ENCODE results near the gene JAKMIP1. TPM values are rescaled to one million over a fixed set of nuclear protein-coding genes. Genes with fewer than 3 reads are reported as not detected.

Gene JAKMIP1
- total RNA-seq, 3 donors from 2014 or later = 0.66 to 0.88 (median 0.80) TPM

DNA sequence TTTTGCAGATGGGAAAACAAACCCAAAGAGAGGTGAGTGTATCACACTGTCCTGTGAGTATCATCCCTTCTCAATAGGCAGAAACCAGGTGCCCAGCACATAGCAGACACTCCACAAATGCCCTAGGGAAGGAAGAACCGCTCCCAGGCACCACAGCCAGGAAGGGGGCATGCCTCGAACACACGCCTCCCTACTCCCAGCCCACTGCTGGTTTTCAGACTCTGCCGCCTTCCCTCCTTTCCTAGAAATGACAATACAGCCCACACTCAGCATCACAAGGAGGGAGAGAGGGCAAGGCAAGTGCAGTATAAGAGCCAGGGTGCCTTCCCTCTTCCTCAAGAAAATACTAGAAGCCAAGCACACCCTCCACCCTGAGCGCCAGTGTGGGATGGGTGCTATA is 16.2 kb downstream of the JAKMIP1 start:
- intact Hi-C loops (cut with DNase I; ENCODE audit: low total_unique reads) = no loop called here
- no peak for DNase-seq (ENCODE audit: low spot score in 2 of 2)
- H3K36me3 ChIP-seq = no peaks in the 10 kb centered on the region
- no peaks in the 10 kb centered on the region for H3K4me1 ChIP-seq
- TF ChIP-seq POLR2AphosphoS5 (IDR thresholded peaks at IDR 0.05) (no peak), POLR2A (IDR thresholded peaks at IDR 0.05) (no peak)
- TF ChIP-seq, protein P1, sequence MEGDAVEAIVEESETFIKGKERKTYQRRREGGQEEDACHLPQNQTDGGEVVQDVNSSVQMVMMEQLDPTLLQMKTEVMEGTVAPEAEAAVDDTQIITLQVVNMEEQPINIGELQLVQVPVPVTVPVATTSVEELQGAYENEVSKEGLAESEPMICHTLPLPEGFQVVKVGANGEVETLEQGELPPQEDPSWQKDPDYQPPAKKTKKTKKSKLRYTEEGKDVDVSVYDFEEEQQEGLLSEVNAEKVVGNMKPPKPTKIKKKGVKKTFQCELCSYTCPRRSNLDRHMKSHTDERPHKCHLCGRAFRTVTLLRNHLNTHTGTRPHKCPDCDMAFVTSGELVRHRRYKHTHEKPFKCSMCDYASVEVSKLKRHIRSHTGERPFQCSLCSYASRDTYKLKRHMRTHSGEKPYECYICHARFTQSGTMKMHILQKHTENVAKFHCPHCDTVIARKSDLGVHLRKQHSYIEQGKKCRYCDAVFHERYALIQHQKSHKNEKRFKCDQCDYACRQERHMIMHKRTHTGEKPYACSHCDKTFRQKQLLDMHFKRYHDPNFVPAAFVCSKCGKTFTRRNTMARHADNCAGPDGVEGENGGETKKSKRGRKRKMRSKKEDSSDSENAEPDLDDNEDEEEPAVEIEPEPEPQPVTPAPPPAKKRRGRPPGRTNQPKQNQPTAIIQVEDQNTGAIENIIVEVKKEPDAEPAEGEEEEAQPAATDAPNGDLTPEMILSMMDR (IDR thresholded peaks at IDR 0.05) = no peak
- H3K4me3 ChIP-seq = no peak overlapping the region
- peaks cover 0 to 25% of the 10 kb centered on the region in 2 donors for H3K9me3 ChIP-seq
- no peak overlapping the region for H3K27ac ChIP-seq
- peaks cover 0 to 6% of the 10 kb centered on the region in 2 donors for H3K27me3 ChIP-seq

GRCh38 chr4:6183740-6184139 is 16.6 kb downstream of the JAKMIP1 start:
- intact Hi-C loops (cut with DNase I; ENCODE audit: low total_unique reads) = no loop called here
- Histone ChIP-seq H3K27me3 (peaks cover 0 to 10% of the 10 kb centered on the region in 2 donors), H3K27ac (no peak overlapping the region), H3K4me1 (no peaks in the 10 kb centered on the region), H3K9me3 (peaks cover 0 to 25% of the 10 kb centered on the region in 2 donors), H3K36me3 (no peaks in the 10 kb centered on the region), H3K4me3 (no peak overlapping the region)
- no peak for TF ChIP-seq POLR2A (IDR thresholded peaks at IDR 0.05)
- DNase-seq (ENCODE audit: low spot score in 2 of 2) = no peak

GRCh38 chr4:6182376-6183280 is 17.7 kb downstream of the JAKMIP1 start:
- Histone ChIP-seq H3K9me3 (peaks cover 0 to 25% of the 10 kb centered on the region in 2 donors), H3K36me3 (no peaks in the 10 kb centered on the region), H3K27me3 (peaks cover 0 to 12% of the 10 kb centered on the region in 2 donors), H3K4me3 (no peak overlapping the region), H3K27ac (no peak overlapping the region), H3K4me1 (no peaks in the 10 kb centered on the region)
- no peak for DNase-seq (ENCODE audit: low spot score in 2 of 2)
- intact Hi-C loops (cut with DNase I; ENCODE audit: low total_unique reads) = no loop called here
- no peak for TF ChIP-seq POLR2A (IDR thresholded peaks at IDR 0.05)
- TF ChIP-seq, protein P1 (IDR thresholded peaks at IDR 0.05) = no peak
- no peak for TF ChIP-seq POLR2AphosphoS5 (IDR thresholded peaks at IDR 0.05)

DNA sequence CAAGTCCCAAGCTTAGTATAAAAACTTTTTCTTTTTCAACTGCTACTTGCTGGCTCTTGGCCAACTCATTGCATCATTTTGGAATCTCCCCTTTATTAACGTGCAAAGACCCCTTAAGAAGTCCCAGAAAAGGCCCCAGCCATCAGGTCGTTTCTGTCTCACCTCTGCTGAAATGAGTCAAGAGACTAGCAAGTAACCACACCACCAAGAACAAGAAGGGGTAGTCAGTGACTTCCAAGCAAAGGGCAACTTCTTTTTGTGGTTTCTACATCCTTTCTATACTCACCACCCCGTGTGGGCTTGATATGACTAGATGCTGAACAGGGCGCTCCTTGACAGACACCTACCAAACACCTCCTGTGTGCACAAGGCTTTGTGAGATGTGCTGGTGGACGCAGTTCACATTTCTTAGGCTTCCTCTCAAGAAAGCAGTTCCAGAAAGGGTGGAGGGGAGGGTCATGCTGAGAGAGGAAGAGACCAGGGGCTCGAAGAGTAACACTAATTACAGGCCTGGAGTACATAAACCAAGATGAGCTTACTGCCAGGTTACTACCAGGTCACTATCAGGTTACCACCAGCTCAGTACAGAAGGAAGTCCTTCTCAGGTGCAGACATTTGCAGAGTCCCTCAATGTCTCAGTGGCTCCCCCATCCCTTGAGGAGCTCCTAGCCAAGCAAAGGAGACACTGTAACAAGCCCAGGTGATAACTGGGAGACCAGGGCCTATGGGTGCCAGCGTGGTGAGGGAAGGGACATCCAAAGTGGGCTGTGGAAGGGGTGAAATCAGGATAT is 19.3 kb downstream of the JAKMIP1 start:
- H3K9me3 ChIP-seq = peaks cover 0 to 13% of the 10 kb centered on the region in 2 donors
- no peak overlapping the region for H3K27ac ChIP-seq
- H3K36me3 ChIP-seq = no peaks in the 10 kb centered on the region
- no peak for DNase-seq (ENCODE audit: low spot score in 2 of 2)
- intact Hi-C loops (cut with DNase I; ENCODE audit: low total_unique reads) = no loop called here
- TF ChIP-seq POLR2A (IDR thresholded peaks at IDR 0.05) = no peak
- TF ChIP-seq, protein P1 (IDR thresholded peaks at IDR 0.05) = no peak
- TF ChIP-seq POLR2AphosphoS5 (IDR thresholded peaks at IDR 0.05) = no peak
- peaks cover 0 to 12% of the 10 kb centered on the region in 2 donors for H3K27me3 ChIP-seq
- no peaks in the 10 kb centered on the region for H3K4me1 ChIP-seq
- H3K4me3 ChIP-seq = no peak overlapping the region

- peaks cover 0 to 12% of the 10 kb centered on the region in 2 donors for H3K27me3 ChIP-seq
- H3K4me1 ChIP-seq = no peaks in the 10 kb centered on the region
- no peak overlapping the region for H3K27ac ChIP-seq
- no peaks in the 10 kb centered on the region for H3K36me3 ChIP-seq
- TF ChIP-seq POLR2A (IDR thresholded peaks at IDR 0.05) (no peak), POLR2AphosphoS5 (IDR thresholded peaks at IDR 0.05) (no peak)
- TF ChIP-seq, protein P1 (IDR thresholded peaks at IDR 0.05) = no peak
- H3K9me3 ChIP-seq = peaks cover 0 to 9% of the 10 kb centered on the region in 2 donors
- DNase-seq (ENCODE audit: low spot score in 2 of 2) = no peak
- intact Hi-C loops (cut with DNase I; ENCODE audit: low total_unique reads) = no loop called here
- no peak overlapping the region for H3K4me3 ChIP-seq
These were observed 21.0 kb downstream of the JAKMIP1 start for GRCh38 chr4:6179362-6179761.

Measured in breast epithelium (tissue), 4 donors.